Stimulated activated CD8-positive, alpha-beta memory T cell treated with anti-CD3 and anti-CD28 coated beads, Interleukin-15, amount 100 ng/mL, for 1 hour (primary cell): ENCODE measurements around the gene CRTC3.
"Not testable (repeated sequence)": the region's sequence is repeated elsewhere in the genome, so short reads cannot be mapped to it uniquely, and the experiment has no call there.

Source experiments
- DNase-seq: peaks from one replicate; pipeline ENCODE4 v3.0.0-alpha.2; 2020; ENCODE audit warnings: low read depth

Gene CRTC3

DNA sequence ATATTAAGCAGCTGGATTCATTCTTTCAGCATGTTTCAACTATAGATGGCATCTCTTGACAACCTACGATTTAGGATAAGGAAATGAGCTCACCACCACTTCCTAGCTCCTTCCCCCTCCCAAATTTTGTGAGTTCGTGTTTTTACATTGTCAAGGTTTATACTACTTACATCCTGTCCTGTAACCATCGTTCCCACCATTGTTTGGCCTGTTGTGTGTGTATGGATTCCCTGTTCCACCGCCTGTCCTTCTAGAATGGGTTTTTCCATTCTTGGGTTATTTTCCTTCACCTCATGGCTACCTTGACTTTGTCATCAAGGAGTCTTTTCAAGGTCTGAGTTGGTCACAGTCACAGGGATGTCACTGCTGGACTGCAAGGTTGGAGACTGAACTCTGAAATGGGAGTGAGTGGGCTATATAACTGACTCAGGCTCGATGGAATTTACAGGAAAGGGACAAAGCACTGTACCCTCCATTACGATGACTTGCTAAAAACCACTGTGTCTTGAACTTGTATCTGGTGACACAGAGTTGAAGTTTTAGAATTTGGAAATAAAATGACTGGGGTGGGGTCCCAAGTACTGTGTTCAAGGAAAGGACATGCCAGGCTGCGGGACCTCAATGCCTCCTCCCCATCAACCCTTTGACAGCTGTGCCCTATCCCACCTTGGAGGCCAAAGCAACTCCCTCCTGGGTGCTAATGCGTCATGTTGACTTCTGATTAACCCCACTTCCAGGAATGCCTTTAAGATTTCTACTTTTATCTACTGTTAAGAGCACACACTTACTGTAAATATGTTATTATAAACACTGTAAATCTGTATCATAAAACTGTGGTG lies 120.6 kb downstream of the CRTC3 start:
- DNase-seq = no peak

DNA sequence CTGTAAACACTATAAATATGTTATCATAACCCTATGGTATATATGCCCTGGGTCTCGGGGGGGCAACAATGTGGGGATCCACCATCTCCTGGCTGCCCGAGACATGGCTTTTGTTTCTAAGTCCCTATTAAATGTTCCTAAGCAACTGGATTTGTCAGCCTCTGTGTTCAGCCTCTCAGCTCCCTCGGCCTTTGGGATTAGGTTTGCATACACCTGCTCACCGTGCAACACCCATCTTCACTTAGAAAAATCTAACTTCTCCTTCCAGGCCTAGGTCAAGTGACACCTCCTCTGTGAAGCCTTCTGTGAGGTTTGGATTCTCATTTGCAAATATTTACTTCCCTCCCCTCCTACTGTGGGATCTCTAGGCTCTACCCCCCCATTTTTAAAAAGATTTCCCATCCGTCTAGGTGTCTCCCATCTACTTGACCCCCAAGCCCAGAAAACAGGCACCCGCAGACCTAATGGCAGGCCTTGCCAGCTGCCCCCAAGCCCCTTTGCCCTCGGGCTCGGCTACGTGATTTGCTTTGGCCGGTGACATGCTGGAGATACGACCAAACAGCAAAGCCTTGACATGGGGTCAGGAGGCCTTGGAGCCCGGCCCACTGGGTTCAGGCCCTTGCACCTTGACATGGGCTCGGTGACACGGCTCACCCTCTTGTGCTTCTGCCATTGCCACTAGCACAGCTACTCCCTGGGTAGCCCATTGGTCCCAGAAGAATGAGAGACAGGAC lies 121.4 kb downstream of the CRTC3 start:
- no peak for DNase-seq

DNA sequence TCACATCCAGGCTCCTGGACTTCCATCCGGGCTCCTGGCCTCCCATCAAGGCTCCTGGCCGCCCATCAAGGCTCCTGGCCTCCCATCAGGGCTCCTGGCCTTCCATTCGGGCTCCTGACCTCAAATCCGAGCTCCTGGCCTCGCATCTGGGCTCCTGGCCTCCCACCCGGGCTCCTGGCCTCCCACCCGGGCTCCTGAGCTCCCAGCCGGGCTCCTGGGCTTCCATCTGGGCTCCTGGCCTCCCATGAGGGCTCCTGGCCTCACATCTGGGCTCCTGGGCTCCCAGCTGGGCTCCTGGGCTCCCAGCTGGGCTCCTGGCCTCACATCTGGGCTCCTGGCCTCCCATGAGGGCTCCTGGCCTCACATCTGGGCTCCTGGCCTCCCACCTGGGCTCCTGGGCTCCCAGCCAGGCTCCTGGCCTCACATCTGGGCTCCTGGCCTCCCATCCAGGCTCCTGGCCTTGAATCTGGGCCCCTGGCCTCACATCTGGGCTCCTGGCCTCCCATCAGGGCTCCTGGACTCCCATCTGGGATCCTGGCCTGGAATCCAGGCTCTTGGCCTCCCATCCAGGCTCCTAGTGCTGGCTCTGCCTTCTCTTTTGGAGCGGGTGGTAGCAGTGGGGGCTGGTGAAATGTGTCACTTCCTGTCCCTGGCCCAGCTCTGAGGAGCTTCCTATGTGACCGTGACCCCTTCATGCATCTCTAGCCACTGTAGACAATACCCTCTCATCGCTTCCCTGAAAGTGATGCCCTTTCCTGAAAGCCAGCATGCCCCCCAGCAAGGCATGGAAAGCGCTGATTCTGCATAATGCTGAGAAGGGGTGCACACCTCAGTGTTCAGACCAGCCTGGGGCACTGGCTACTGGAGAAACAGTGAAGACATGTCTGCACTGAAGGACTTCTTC lies 124.8 kb downstream of the CRTC3 start:
- no peak for DNase-seq

DNA sequence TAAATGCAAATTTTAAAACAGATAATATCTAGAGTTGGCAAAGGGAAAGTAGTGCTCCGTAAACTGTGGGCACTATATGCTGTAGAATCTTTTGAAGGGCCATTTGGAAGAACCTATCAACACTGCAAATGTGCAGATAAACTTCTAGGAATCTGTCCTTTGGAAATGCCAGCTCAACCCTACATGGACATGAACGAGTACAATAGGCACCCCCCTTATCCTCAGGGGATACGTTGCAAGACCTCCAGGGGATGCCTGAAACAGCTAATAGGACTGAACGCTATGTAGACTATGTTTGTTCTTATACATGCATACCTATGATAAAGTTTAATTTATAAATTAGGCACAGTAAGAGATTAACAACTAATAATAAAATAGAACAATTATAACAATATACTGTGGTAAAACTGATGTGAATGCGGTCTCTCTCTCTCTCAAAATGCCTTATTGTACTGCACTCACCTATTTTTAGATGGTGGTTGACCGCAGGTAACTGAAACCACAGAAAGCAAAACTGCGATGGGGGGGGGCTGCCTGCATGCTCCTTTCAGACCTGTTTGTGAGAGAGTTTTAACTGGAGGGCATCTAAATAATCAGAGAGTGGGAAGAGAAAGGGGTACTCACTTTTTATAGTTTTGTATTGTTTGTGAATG lies 127.9 kb downstream of the CRTC3 start:
- DNase-seq = peak; percentile 51

DNA sequence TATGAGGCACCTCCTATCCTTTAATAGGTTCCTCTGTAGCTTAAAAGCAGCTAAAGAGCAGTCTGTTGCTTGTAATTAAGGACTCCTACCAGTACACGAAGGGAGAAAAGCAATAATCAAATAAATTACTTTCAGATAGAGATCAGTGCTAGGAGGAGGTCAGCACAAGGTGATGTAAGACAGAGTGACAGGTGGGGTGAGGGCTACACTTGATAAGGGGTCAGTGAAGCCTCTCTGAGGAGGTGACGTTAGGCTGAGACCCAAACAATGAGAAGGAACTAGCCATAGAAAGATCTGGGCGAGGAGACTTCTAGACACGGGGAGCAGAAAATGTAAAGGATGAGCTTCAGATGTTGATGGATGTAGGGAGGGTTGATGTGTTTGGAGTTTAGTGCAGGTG lies 129.8 kb downstream of the CRTC3 start:
- DNase-seq = no peak

DNA sequence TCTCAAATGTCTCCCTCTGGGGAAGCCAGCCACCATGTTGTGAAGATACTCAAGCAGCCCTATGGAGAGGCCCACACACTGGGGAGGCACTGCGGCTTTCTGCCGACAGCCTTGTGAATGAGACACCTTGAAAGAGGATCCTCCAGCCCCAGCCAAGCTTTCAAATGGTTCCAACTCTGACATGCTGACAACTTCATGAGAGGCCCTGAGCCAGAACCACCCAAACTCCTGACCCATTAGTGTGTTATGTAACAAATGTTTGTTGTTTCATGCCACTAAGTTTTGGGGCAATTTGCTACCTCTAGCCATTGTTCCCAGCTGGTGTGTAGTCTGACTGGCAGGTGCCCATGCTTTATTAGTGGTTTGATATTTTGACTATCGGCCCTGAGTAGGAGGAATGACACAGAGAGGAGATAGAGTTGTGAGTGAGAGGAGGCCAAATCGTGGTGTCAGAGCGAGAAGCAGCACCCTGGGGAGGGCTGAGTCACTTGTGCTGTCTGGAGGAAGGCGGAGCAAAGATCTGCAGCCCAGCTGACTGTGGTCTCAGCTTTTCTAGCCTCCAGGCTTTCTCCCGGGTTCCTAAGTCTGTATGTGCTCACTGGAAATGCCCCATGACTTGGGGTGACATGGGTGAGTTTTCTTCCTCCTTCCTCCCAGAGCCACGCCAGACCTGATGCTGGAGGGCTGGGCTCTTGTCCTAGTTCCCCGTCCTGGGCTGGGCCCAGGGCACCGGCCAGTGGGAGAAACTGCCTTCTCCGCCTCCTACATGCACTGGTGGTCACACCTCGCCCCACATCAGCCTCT lies 130.7 kb downstream of the CRTC3 start:
- DNase-seq = peak; percentile 40

DNA sequence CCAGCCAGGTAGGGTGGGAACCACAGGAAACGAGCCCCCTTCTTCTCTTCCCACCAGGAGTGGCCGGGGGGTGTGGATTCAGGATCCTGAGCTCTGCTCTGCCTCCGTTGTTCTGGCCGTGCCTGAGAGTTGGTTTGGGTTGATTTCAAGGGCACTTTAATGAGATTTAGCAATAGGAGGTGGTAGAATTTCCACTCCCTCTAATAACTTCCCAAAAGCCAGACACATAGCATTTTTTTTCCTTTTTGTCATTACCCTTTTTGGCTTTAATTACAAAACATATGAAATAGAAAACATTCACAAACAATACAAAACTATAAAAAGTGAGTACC lies 131.2 kb downstream of the CRTC3 start:
- not testable (repeated sequence) for DNase-seq

DNA sequence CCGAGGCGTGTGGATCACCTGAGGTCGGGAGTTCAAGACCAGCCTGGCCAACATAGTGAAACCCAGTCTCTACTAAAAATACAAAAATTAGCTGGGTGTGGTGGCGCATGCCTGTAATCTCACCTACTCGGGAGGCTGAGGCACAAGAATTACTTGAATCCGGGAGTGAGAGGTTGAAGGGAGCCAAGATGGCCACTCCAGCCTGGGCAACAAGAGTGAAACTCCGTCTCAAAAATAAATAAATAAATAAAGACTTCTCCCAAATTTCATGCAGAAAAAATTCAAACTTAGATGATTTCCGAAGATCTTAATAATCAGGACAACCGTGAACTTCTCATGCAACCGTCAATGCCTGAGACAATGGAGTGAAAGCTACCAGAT lies 134.3 kb downstream of the CRTC3 start:
- not testable (repeated sequence) for DNase-seq

DNA sequence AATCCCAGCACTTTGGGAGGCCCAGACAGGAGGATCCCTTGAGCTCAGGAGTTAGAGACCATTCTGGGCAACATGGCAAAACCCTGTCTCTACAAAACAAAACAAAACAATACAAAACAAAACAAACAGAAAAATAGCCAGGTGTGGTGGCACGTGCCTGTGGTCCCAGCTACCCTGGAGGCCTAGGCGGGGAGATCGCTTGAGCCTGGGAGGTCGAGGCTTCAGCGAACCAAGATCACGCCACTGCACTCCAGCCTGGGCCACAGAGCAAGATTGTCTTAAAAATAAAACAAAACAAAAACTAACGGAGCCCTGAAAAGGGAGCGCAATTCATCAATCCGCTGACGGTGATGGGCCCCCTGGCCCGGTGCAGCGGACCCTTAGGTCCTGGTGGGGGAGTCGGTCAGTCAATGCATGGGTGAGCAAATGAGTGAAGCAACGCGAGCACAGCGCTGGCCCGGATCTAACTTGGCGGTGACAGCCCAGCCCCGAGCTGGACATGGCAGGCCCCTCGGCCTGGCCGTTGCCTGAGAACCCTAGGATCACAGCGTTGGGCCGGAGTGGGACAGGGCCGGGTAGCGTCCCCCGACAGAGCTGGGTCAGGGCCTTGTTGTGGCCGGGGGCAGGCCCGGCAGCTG lies 135.0 kb downstream of the CRTC3 start:
- no peak for DNase-seq

DNA sequence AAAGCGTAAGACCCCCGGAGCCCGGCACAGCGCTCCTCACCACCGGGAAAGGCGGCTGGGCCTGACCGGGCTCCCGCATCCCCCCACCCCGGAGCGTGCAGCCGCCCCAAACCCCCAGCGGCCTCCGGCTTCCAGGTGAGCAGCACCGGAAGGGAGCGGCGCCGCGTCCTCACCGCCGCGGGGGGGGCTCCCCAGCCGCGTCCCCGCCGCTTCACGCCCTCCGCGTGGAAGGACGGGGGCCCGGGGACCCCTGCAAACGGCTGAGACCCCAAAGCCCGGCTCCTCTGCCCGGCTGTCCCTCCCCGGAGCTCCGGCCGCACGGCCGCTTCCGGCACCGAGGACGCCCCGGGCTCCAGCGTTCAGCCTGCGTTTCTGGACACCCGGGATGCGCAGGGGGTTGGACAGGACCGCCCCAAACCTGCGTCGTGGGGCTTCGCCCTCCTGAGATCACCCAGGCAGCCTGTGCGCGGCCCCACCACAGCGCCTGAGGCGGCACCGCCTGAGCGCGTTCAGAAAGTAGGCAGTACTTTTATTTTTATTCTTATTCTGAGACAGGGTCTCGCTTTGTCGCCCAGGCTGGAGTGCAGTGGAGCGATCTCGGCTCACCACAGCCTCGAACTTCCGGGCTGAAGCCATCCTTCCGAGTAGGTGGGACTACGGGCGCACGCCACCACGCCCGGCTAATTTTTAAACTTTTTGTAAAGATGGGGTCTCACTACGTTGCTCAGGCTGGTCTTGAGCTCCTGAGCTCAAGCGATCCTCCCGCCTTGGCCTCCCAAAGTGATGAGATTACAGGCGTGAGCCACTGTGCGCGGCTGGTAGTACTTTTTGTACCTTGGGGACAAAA lies 135.8 kb downstream of the CRTC3 start:
- DNase-seq = no peak

DNA sequence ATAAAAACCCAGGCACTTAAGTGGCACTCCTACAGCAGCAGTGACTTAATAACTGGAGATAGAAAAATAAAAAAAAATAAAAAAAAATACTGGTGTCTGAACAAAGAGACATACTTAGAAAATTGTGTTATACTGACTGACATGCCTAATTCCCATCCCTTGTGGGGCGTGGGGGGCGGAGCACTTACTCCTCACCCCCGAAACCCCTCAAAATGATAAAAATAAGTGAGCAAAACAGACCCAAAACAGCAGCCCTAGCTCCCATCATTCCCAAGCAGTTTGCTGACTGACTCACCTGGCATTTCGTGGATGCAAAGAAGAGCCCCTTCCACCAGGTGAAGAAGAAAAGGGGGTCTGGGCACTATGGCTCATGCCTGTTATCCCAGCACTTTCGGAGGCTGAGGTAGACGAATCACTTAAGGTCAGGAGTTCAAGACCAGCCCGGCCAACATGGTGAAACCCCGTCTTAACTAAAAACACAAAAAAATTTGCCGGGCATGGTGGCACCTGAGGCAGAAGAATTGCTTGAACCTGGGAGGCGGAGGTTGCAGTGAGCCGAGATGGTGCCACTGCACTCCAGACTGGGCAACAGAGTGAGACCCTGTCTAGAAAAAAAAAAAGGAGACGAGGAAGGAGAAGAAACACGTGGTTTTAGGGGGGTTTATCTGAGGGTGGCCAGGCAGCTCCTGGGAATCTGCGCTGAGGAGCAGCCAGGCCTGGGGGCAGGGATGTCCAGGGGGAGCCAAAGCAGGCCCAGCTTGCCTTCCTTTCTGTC lies 136.6 kb downstream of the CRTC3 start:
- DNase-seq = no peak

DNA sequence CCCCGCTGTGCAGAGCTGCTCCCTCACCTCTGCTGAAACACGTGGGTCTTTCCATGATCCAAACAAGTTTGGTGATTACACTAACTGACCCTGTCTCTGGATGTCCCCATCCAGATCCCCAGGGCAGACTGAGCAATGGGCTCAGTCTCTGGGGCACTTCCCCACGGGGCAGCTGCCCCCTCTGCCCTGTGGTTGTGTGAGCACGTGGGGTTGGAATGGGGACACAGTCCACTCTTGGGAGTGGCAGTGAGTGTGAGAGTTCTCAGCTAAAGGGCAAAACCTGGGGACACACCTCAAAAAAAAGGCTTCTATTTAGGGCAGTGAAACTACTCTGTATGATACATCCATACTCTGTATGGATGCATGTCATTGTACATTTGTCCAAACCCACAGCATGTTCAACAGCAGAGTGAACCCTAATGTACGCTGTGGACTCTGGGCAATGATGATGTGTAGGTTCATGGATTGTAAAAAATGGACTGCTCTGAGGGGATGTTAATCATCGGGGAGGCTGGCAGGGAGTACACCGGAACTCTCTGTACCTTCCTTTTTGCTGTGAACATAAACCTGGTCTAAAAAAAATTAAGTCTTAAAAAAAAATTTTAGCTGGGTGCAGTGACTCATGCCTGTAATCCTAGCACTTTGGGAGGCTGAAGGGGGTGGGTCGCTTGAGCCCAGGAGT lies 137.5 kb downstream of the CRTC3 start:
- DNase-seq = no peak

DNA sequence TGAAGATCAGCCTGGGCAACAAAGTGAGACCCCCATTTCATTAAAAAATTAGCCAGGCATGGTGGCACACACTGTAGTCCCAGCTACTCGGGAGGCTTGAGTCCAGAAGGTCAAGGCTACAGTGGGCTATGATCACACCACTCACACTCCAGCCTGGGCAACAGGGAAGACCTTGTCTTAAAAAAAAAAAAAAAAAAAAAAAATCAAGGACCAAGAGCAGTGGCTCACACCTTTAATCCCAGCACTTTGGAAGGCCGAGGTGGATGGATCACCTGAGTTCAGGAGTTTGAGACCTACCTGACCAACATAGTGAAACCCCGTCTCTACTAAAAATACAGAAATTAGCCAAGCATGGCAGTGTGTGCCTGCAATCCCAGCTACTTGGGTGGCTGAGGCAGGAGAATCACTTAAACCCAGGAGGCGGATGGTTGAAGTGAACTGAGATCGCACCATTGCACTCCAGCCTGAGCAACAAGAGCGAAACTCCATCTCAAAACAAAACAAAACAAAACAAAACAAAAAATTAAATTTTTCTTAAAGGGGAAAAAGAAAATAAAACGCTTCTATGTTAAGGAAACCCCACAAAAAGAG lies 138.1 kb downstream of the CRTC3 start:
- not testable (repeated sequence) for DNase-seq

DNA sequence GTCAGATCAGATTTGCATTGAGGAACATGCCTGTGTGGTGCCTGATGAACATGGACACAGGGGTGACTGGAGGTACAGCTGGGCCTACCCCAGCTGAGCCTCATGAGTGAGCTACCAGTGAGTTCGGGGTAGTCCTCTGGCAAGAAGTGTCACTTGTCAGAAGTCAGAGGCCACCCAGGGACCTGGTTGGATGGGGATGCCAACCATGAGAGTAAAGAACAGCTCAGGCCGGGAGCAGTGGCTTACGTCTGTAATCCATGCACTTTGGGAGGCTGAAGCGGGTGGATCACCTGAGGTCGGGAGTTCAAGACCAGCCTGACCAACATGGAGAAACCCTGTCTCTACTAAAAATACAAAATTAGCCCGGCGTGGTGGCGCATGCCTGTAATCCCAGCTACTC lies 140.9 kb downstream of the CRTC3 start:
- DNase-seq = not testable (repeated sequence)

DNA sequence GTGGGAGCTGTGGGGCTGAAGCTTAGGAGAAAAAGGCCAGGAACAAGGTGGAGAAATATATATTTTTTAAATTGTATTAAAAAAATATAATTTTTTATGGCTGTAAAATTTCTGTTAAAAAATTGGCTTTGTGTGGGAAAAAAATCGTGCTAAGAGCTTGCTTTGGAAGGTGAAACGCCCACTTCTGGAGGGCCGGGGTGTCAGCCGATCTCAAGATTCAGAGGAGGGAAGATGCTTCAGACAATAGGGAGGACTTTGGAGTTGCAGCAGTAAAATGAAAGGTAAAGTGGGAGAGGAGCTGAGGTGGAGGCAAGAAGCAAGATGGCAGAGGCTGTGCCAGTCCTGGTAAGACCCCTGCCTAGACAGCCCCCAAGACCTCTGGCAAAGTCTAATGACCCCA lies 141.5 kb downstream of the CRTC3 start:
- DNase-seq = no peak

DNA sequence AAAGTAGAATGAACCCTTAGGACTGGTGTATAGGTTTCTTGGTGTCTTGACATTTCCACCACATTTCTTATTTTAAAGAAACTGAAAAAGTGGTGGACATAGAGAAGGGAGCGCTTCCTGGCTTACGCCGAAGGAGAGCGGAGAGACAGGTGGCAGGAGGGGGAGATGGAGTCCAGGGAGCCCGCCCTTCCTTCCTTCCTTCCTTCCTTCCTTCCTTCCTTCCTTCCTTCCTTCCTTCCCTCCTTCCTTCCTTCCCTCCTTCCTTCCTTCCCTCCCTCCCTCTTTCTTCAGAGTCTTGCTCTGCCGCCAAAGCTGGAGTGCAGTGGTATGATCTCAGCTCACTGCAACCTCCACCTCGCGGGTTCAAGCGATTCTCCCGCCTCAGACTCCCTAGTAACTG lies 143.6 kb downstream of the CRTC3 start:
- DNase-seq = not testable (repeated sequence)

DNA sequence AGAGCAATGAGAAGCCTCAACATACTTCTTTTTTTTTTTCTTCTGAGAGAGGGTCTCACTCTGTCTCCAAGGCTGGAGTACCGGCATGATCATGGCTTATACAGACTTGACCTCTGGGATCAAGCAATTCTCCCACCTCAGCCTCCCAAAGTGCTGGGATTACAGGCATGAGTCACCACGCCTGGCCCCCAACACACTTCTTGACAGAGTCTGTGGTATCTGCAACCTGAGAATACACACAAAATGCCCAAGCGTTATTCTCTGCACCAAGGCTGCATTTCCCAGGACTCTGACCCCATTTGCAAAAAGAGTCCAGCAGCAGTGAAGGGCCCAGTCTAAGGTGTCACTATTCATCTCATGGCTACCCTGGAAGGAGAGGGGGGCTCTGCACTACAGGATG lies 144.8 kb downstream of the CRTC3 start:
- DNase-seq = no peak

DNA sequence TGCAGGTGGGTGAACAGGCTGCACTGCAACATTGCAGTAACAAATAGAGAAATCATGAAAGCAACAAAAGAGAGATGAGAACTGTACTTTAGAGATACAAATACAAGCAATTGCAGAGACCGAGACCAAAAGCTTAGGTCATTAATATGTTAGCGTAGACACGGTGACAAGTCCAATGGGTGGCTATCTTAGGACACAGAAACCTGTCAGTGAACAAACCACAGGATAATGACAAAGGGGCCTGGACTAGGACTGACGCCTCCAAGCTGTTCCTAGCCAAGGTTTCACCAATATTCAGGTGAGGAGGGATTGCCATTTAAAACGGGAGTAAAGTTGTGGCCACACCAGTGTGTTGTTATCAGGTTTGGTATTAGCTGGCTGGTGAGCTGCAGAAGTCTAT lies 145.7 kb downstream of the CRTC3 start:
- DNase-seq = no peak
